ENCODE data around the gene TANGO2.

Gene TANGO2

GRCh38 chr22:19977296-19978243, 43.3 kb upstream of the TANGO2 start:
- no peaks in the 10 kb centered on the region for H3K9me3 ChIP-seq (ENCODE audit: insufficient read depth, low read length, severe bottlenecking)
- H3K79me2 ChIP-seq (ENCODE audit: insufficient read depth, low read length), result no peaks in the 10 kb centered on the region
- H3K9ac ChIP-seq (ENCODE audit: low read depth, low read length), result no peak overlapping the region
- no peak overlapping the region for H3K4me2 ChIP-seq (ENCODE audit: insufficient read depth, low read length)
- ATAC-seq (ENCODE audit: insufficient read depth, low read depth), result no peak
- no peak overlapping the region for H3K27ac ChIP-seq (ENCODE audit: low read length)
- no peaks in the 10 kb centered on the region for H3K27me3 ChIP-seq (ENCODE audit: insufficient read depth, low read length, poor library complexity)
- peaks cover 5% of the 10 kb centered on the region; the same call in 1 of the 2 replicates for H4K20me1 ChIP-seq (ENCODE audit: insufficient read depth, low read length)
- H3K36me3 ChIP-seq (ENCODE audit: insufficient read depth, low read length), result no peaks in the 10 kb centered on the region
- H2AFZ ChIP-seq (ENCODE audit: low read depth, low read length), result no peak overlapping the region
- H3K4me3 ChIP-seq (ENCODE audit: low read depth in 1 of 2, low read length in 2 of 2), result no peak overlapping the region
- TF ChIP-seq EZH2 (IDR thresholded peaks at IDR 0.05; ENCODE audit: borderline replicate concordance, low read depth, low read length, severe bottlenecking), result no peak
- TF ChIP-seq CTCF (IDR thresholded peaks at IDR 0.05; ENCODE audit: borderline replicate concordance, extremely low read depth, low read length, poor library complexity, severe bottlenecking), result no peak
- no peak for DNase-seq
- peaks cover 10% of the 10 kb centered on the region for H3K4me1 ChIP-seq (ENCODE audit: insufficient read depth, low read length)

GRCh38 chr22:19978748-19979147, 42.2 kb upstream of the TANGO2 start:
- TF ChIP-seq CTCF (IDR thresholded peaks at IDR 0.05; ENCODE audit: borderline replicate concordance, extremely low read depth, low read length, poor library complexity, severe bottlenecking) (no peak), EZH2 (IDR thresholded peaks at IDR 0.05; ENCODE audit: borderline replicate concordance, low read depth, low read length, severe bottlenecking) (no peak)
- Histone ChIP-seq H3K4me3 (ENCODE audit: low read depth in 1 of 2, low read length in 2 of 2) (no peak overlapping the region), H3K4me1 (ENCODE audit: insufficient read depth, low read length) (peaks cover 10% of the 10 kb centered on the region), H3K27me3 (ENCODE audit: insufficient read depth, low read length, poor library complexity) (no peaks in the 10 kb centered on the region), H3K9me3 (ENCODE audit: insufficient read depth, low read length, severe bottlenecking) (no peaks in the 10 kb centered on the region), H3K4me2 (ENCODE audit: insufficient read depth, low read length) (no peak overlapping the region), H3K9ac (ENCODE audit: low read depth, low read length) (no peak overlapping the region), H2AFZ (ENCODE audit: low read depth, low read length) (no peak overlapping the region), H3K36me3 (ENCODE audit: insufficient read depth, low read length) (no peaks in the 10 kb centered on the region), H4K20me1 (ENCODE audit: insufficient read depth, low read length) (peaks cover 8% of the 10 kb centered on the region; the same call in 1 of the 2 replicates), H3K27ac (ENCODE audit: low read length) (no peak overlapping the region), H3K79me2 (ENCODE audit: insufficient read depth, low read length) (no peaks in the 10 kb centered on the region)
- no peak for DNase-seq
- ATAC-seq (ENCODE audit: insufficient read depth, low read depth), result no peak

- H3K9me3 ChIP-seq (ENCODE audit: insufficient read depth, low read length, severe bottlenecking), result no peaks in the 10 kb centered on the region
- no peak overlapping the region for H2AFZ ChIP-seq (ENCODE audit: low read depth, low read length)
- H3K9ac ChIP-seq (ENCODE audit: low read depth, low read length), result no peak overlapping the region
- H4K20me1 ChIP-seq (ENCODE audit: insufficient read depth, low read length), result peaks cover 10% of the 10 kb centered on the region; the same call in 1 of the 2 replicates
- ATAC-seq (ENCODE audit: insufficient read depth, low read depth) (no peak), DNase-seq (no peak)
- H3K4me3 ChIP-seq (ENCODE audit: low read depth in 1 of 2, low read length in 2 of 2), result no peak overlapping the region
- H3K79me2 ChIP-seq (ENCODE audit: insufficient read depth, low read length), result no peaks in the 10 kb centered on the region
- no peak overlapping the region for H3K4me2 ChIP-seq (ENCODE audit: insufficient read depth, low read length)
- H3K27ac ChIP-seq (ENCODE audit: low read length), result no peak overlapping the region
- TF ChIP-seq EZH2 (IDR thresholded peaks at IDR 0.05; ENCODE audit: borderline replicate concordance, low read depth, low read length, severe bottlenecking) (no peak), CTCF (IDR thresholded peaks at IDR 0.05; ENCODE audit: borderline replicate concordance, extremely low read depth, low read length, poor library complexity, severe bottlenecking) (no peak)
- H3K36me3 ChIP-seq (ENCODE audit: insufficient read depth, low read length), result no peaks in the 10 kb centered on the region
- H3K4me1 ChIP-seq (ENCODE audit: insufficient read depth, low read length), result peaks cover 1% of the 10 kb centered on the region
- H3K27me3 ChIP-seq (ENCODE audit: insufficient read depth, low read length, poor library complexity), result no peaks in the 10 kb centered on the region
Measured at GRCh38 chr22:19979712-19980493, 41.0 kb upstream of the TANGO2 start.
